ENCODE data around the gene LRFN5.
"Not testable (repeated sequence)": the region's sequence is repeated elsewhere in the genome, so short reads cannot be mapped to it uniquely, and the experiment has no call there.

The LRFN5 gene

GRCh38 chr14:41641690-41642089, 35.0 kb downstream of the LRFN5 start:
- DNase-seq, result no peak

GRCh38 chr14:41642367-41642766, 35.7 kb downstream of the LRFN5 start:
- DNase-seq, result no peak

GRCh38 chr14:41642789-41643188, 36.1 kb downstream of the LRFN5 start:
- no peak for DNase-seq

- DNase-seq, result no peak
Observed at GRCh38 chr14:41644606-41645005, 37.9 kb downstream of the LRFN5 start.

- no peak for DNase-seq
Observed at GRCh38 chr14:41650802-41651201, 44.1 kb downstream of the LRFN5 start.

GRCh38 chr14:41654196-41654595, 47.5 kb downstream of the LRFN5 start:
- no peak for DNase-seq

GRCh38 chr14:41662780-41663472, 56.2 kb downstream of the LRFN5 start:
- no peak for DNase-seq

GRCh38 chr14:41663473-41663850, 56.8 kb downstream of the LRFN5 start:
- no peak for DNase-seq

- DNase-seq, result no peak
Observed at GRCh38 chr14:41666301-41666700, 59.6 kb downstream of the LRFN5 start.

- DNase-seq, result no peak
Observed at GRCh38 chr14:41668356-41668755, 61.7 kb downstream of the LRFN5 start.

GRCh38 chr14:41673601-41674000, 66.9 kb downstream of the LRFN5 start:
- not testable (repeated sequence) for DNase-seq

GRCh38 chr14:41674511-41674971, 67.9 kb downstream of the LRFN5 start:
- DNase-seq, result not testable (repeated sequence)

- DNase-seq, result no peak
Observed at GRCh38 chr14:41699486-41699885, 92.8 kb downstream of the LRFN5 start.

- DNase-seq, result peak; percentile 59 to 69
Observed at GRCh38 chr14:41718477-41719166, 111.9 kb downstream of the LRFN5 start.

GRCh38 chr14:41739203-41739602, 132.5 kb downstream of the LRFN5 start:
- DNase-seq, result no peak

- no peak for DNase-seq
Observed at GRCh38 chr14:41743140-41743539, 136.5 kb downstream of the LRFN5 start.

GRCh38 chr14:41749429-41749828, 142.8 kb downstream of the LRFN5 start:
- no peak for DNase-seq

GRCh38 chr14:41750575-41750974, 143.9 kb downstream of the LRFN5 start:
- DNase-seq, result not testable (repeated sequence)

GRCh38 chr14:41758011-41758665, 151.5 kb downstream of the LRFN5 start:
- no peak for DNase-seq

GRCh38 chr14:41761204-41761603, 154.5 kb downstream of the LRFN5 start:
- DNase-seq, result no peak

- DNase-seq, result no peak
Observed at GRCh38 chr14:41766772-41767171, 160.1 kb downstream of the LRFN5 start.

GRCh38 chr14:41773536-41774279, 167.0 kb downstream of the LRFN5 start:
- DNase-seq, result no peak

GRCh38 chr14:41782511-41782910, 175.8 kb downstream of the LRFN5 start:
- DNase-seq, result no peak
